Aorta (tissue), 4 donors: ENCODE data around the gene CD22. TPM values are rescaled to one million over a fixed set of nuclear protein-coding genes. Genes with fewer than 3 reads are reported as not detected.

Experiments used
- microRNA-seq, 2 donors: library from miRNA; unstranded; fragments of <30 nt; microRNA quantifications; one replicate each; pipeline ENCODE4 v1.2.0, GENCODE V29; 2020
- polyA plus RNA-seq, 2 donors: library from polyadenylated mRNA; stranded (reverse); fragments of 200-250 nt; gene quantifications; one replicate each; pipeline ENCODE4 v1.2.3, GENCODE V29; 2013
- total RNA-seq, 2 donors: library from RNA; stranded (reverse); fragmentation: NEBNext Ultra II Directional; extraction: Animal tissue kit (Norgen Biotek cat#: 25700); gene quantifications; one replicate each; pipeline ENCODE4 v1.2.1, GENCODE V29; 2021
- donor health status: healthy with polysubstance abuse.
- donor health status: Bipolar disorder and iron deficiency.
- donor health status: DM: no; HTN: no; CAD: no.
- donor health status: DM: yes; HTN: yes; CAD: no.

CD22 gene
- total and polyA plus RNA-seq, 4 donors: 0.75 to 3.1 (median 2.9) TPM; not detected in 1

Small RNA genes lying within 50 kb of the gene (microRNA-seq; reads per million reads assigned to microRNA genes)
- gene MIR5196: 0 to 0.99 reads per million in 2 donors

Other genes starting within 250 kb of the CD22 start
- 1 to 10 TPM in 1 of 2 donors, under 1 TPM in 1; 0.49 to 1.2 TPM for gene FXYD3, start 213.4 kb upstream of the CD22 start, total RNA-seq
- 10 to 100 TPM in 1 of 2 donors, 1 to 10 TPM in 1; 7.4 to 77.6 TPM for gene FXYD3, start 213.4 kb upstream of the CD22 start, polyA plus RNA-seq
- 10 to 100 TPM; 17.5 TPM for gene LGI4, start 194.1 kb upstream of the CD22 start, total RNA-seq
- gene LGI4, start 194.1 kb upstream of the CD22 start, polyA plus RNA-seq: 10 to 100 TPM in 1 of 2 donors, 1 to 10 TPM in 1; 5.1 to 15.0 TPM
- gene FXYD1, start 190.4 kb upstream of the CD22 start, total RNA-seq: 100 to 1,000 TPM; 179 to 202 TPM
- 100 to 1,000 TPM; 150 to 288 TPM for gene FXYD1, start 190.4 kb upstream of the CD22 start, polyA plus RNA-seq
- gene FXYD7, start 185.9 kb upstream of the CD22 start, total RNA-seq: under 1 TPM in 1 of 2 donors, not detected in 1; 0.63 TPM
- gene FXYD7, start 185.9 kb upstream of the CD22 start, polyA plus RNA-seq: 1 to 10 TPM in 1 of 2 donors, not detected in 1; 1.8 TPM
- 100 to 1,000 TPM in 1 of 2 donors, 10 to 100 TPM in 1; 71.7 to 126 TPM for gene FXYD5, start 174.5 kb upstream of the CD22 start, total RNA-seq
- gene FXYD5, start 174.5 kb upstream of the CD22 start, polyA plus RNA-seq: 100 to 1,000 TPM in 1 of 2 donors, 10 to 100 TPM in 1; 89.5 to 179 TPM
- not detected for gene FAM187B, start 100.4 kb upstream of the CD22 start, total RNA-seq
- not detected for gene FAM187B, start 100.4 kb upstream of the CD22 start, polyA plus RNA-seq
- 10 to 100 TPM in 1 of 2 donors, 1 to 10 TPM in 1; 9.8 to 13.1 TPM for gene LSR, start 80.2 kb upstream of the CD22 start, total RNA-seq
- 10 to 100 TPM in 1 of 2 donors, 1 to 10 TPM in 1; 5.8 to 12.4 TPM for gene LSR, start 80.2 kb upstream of the CD22 start, polyA plus RNA-seq
- 100 to 1,000 TPM in 1 of 2 donors, 10 to 100 TPM in 1; 85.3 to 107 TPM for gene USF2, start 60.2 kb upstream of the CD22 start, total RNA-seq
- gene USF2, start 60.2 kb upstream of the CD22 start, polyA plus RNA-seq: 100 to 1,000 TPM; 101 to 148 TPM
- gene HAMP, start 46.7 kb upstream of the CD22 start, total RNA-seq: 1 to 10 TPM in 1 of 2 donors, not detected in 1; 2.5 TPM
- not detected for gene HAMP, start 46.7 kb upstream of the CD22 start, polyA plus RNA-seq
- under 1 TPM in 1 of 2 donors, not detected in 1; 0.42 TPM for gene MAG, start 37.0 kb upstream of the CD22 start, total RNA-seq
- gene MAG, start 37.0 kb upstream of the CD22 start, polyA plus RNA-seq: not detected
- not detected for gene FFAR1, start 18.7 kb downstream of the CD22 start, total RNA-seq
- not detected for gene FFAR1, start 18.7 kb downstream of the CD22 start, polyA plus RNA-seq
- under 1 TPM; 0.32 to 0.39 TPM for gene FFAR3, start 29.3 kb downstream of the CD22 start, total RNA-seq
- not detected for gene FFAR3, start 29.3 kb downstream of the CD22 start, polyA plus RNA-seq
- gene GPR42, start 41.9 kb downstream of the CD22 start, total RNA-seq: not detected
- gene GPR42, start 41.9 kb downstream of the CD22 start, polyA plus RNA-seq: not detected
- gene FFAR2, start 119.1 kb downstream of the CD22 start, total RNA-seq: 1 to 10 TPM; 1.2 to 2.0 TPM
- under 1 TPM in 1 of 2 donors, not detected in 1; 0.15 TPM for gene FFAR2, start 119.1 kb downstream of the CD22 start, polyA plus RNA-seq
- gene KRTDAP, start 161.3 kb downstream of the CD22 start, total RNA-seq: not detected
- gene KRTDAP, start 161.3 kb downstream of the CD22 start, polyA plus RNA-seq: not detected
- gene DMKN, start 184.5 kb downstream of the CD22 start, total RNA-seq: 10 to 100 TPM; 25.9 to 27.1 TPM
- 10 to 100 TPM; 22.2 to 43.7 TPM for gene DMKN, start 184.5 kb downstream of the CD22 start, polyA plus RNA-seq
- gene SBSN, start 199.1 kb downstream of the CD22 start, total RNA-seq: not detected
- under 1 TPM in 1 of 2 donors, not detected in 1; 0.23 TPM for gene SBSN, start 199.1 kb downstream of the CD22 start, polyA plus RNA-seq
- gene GAPDHS, start 204.3 kb downstream of the CD22 start, total RNA-seq: not detected
- not detected for gene GAPDHS, start 204.3 kb downstream of the CD22 start, polyA plus RNA-seq
- gene TMEM147, start 216.4 kb downstream of the CD22 start, total RNA-seq: 10 to 100 TPM; 48.0 to 52.2 TPM
- gene TMEM147, start 216.4 kb downstream of the CD22 start, polyA plus RNA-seq: 100 to 1,000 TPM in 1 of 2 donors, 10 to 100 TPM in 1; 86.0 to 123 TPM
- not detected for gene ATP4A, start 234.5 kb downstream of the CD22 start, total RNA-seq
- gene ATP4A, start 234.5 kb downstream of the CD22 start, polyA plus RNA-seq: not detected